Measurements from ENCODE around the gene PDE4D. TPM values are rescaled to one million over a fixed set of nuclear protein-coding genes. Genes with fewer than 3 reads are reported as not detected.

The PDE4D gene
- total RNA-seq, 1 experiment from 2014 or later: 2.1 TPM

DNA sequence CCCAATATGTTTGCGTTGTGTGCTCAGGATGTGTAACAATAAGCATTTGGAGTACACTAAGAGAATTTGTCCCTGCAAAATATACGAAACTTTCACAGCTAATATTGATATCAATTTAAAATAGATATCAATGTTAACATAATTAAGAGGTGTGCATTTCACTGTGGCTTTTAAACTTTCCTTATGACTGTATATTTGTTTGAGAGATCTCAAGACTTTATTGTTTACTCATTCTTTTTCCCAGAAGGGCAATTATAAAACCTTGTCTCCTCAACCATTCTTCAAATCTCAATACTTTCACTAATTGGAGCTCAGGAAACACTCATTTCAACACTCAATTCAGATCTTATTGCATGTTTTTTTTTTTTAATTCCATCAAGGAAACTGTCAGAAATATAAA, 241.1 kb downstream of the PDE4D start:
- no peak overlapping the region for H2BK5ac ChIP-seq (ENCODE audit: insufficient read length, low read length)
- H3K23ac ChIP-seq (ENCODE audit: insufficient read length, low read depth, low read length): no peak overlapping the region
- no peaks in the 10 kb centered on the region for H3K27me3 ChIP-seq (ENCODE audit: insufficient read depth, low read length)
- DNase-seq: no peak
- H2BK20ac ChIP-seq (ENCODE audit: low read depth, low read length, poor library complexity, severe bottlenecking): no peak overlapping the region
- no peak overlapping the region for H3K18ac ChIP-seq (ENCODE audit: insufficient read length, low read depth, low read length)
- no peak overlapping the region for H4K8ac ChIP-seq (replicated peaks; ENCODE audit: insufficient read length, low read depth, low read length)
- no peak overlapping the region for H2BK12ac ChIP-seq (ENCODE audit: insufficient read length, low read depth, low read length)
- H3K4ac ChIP-seq (ENCODE audit: low read depth, low read length): no peak overlapping the region
- H3K79me1 ChIP-seq (ENCODE audit: insufficient read depth, low read depth, low read length, poor library complexity, severe bottlenecking): no peaks in the 10 kb centered on the region
- no peaks in the 10 kb centered on the region for H3K4me1 ChIP-seq (ENCODE audit: insufficient read depth, low read length)
- no peak overlapping the region for H3K14ac ChIP-seq (ENCODE audit: insufficient read depth, low read length)
- no peaks in the 10 kb centered on the region for H4K20me1 ChIP-seq (ENCODE audit: control insufficient read depth, insufficient read depth, insufficient read length)
- TF ChIP-seq, protein P1, sequence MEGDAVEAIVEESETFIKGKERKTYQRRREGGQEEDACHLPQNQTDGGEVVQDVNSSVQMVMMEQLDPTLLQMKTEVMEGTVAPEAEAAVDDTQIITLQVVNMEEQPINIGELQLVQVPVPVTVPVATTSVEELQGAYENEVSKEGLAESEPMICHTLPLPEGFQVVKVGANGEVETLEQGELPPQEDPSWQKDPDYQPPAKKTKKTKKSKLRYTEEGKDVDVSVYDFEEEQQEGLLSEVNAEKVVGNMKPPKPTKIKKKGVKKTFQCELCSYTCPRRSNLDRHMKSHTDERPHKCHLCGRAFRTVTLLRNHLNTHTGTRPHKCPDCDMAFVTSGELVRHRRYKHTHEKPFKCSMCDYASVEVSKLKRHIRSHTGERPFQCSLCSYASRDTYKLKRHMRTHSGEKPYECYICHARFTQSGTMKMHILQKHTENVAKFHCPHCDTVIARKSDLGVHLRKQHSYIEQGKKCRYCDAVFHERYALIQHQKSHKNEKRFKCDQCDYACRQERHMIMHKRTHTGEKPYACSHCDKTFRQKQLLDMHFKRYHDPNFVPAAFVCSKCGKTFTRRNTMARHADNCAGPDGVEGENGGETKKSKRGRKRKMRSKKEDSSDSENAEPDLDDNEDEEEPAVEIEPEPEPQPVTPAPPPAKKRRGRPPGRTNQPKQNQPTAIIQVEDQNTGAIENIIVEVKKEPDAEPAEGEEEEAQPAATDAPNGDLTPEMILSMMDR (conservative IDR thresholded peaks at IDR 0.05): no peak
- no CpG with 5 or more reads among the region's 2 CpGs for WGBS (ENCODE audit: extremely low coverage, insufficient read length, low lambda C conversion rate)
- no peak overlapping the region for H3K27ac ChIP-seq (ENCODE audit: insufficient read length, low read depth, low read length)
- H3K79me2 ChIP-seq (ENCODE audit: insufficient read depth, low read length): no peaks in the 10 kb centered on the region
- no peak overlapping the region for H4K91ac ChIP-seq (ENCODE audit: insufficient read length, low read depth, low read length)
- Mint-ChIP-seq H3K27me3 (ENCODE audit: low read depth) (no peaks in the 10 kb centered on the region), H3K36me3 (ENCODE audit: insufficient read depth in 1 of 3, low read depth in 3 of 3) (no peaks in the 10 kb centered on the region), H3K4me1 (peaks cover 7 to 10% of the 10 kb centered on the region in 2 experiments), H3K4me3 (no peak overlapping the region), H3K27ac (no peak overlapping the region), H3K9me3 (no peaks in the 10 kb centered on the region; a peak in 1 of 5 replicates)
- no peak overlapping the region for H2AFZ ChIP-seq (ENCODE audit: low read length)
- no peak overlapping the region for H2AK5ac ChIP-seq (ENCODE audit: insufficient read length, low read length)
- no peak overlapping the region for H3K56ac ChIP-seq (ENCODE audit: insufficient read length, low read depth, low read length)
- no peak overlapping the region for H2BK120ac ChIP-seq (ENCODE audit: low read depth, low read length, poor library complexity, severe bottlenecking)
- no peak overlapping the region for H3K9ac ChIP-seq (ENCODE audit: extremely low read depth, insufficient read length, low read length)
- no peak overlapping the region for H2BK15ac ChIP-seq (ENCODE audit: low read depth, low read length)
- no peaks in the 10 kb centered on the region for H3K23me2 ChIP-seq (ENCODE audit: insufficient read length, low read depth, low read length, poor library complexity, severe bottlenecking)
- H3K9me3 ChIP-seq (ENCODE audit: control insufficient read depth, low read depth, low read length): no peaks in the 10 kb centered on the region
- no peak overlapping the region for H4K5ac ChIP-seq (ENCODE audit: insufficient read length, low read depth, low read length)
- no peak overlapping the region for H3T11ph ChIP-seq (ENCODE audit: low read length)
- no peak overlapping the region for H3K4me2 ChIP-seq (ENCODE audit: insufficient read depth, insufficient read length, low read length)
